Measurements from ENCODE around the gene NUBP2. TPM values are rescaled to one million over a fixed set of nuclear protein-coding genes. Genes with fewer than 3 reads are reported as not detected.

NUBP2 gene
- total RNA-seq, 1 donor from 2014 or later, result 37.9 TPM

DNA sequence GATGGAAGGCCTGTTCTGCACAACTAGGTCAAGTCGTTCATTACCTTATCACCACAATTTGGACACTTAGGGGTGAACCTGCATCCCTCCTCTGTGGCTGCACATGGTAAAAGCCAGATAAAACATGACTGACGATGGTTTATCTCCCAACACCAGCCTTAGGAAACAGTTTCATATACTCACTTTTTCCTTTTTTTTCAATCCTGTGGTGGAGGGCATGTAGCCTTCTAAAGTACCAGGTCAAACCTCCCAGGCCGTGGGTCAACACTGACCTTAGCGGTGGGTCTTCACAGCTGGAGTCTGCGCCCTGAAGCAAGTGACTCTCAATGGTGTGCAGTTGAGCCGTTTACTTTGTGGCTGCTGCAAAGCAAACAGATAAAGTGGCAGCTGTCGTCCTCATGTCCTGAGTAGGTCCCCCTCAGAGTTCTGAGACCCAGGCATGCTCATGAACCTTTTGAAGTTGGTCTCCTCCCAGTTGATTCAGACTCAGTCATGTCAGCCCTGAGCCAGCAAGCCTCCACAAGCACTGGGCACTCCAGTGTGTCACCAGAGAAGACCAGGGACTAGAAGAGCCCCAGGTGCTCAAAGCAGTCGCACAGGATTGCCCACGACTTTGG lies 50.2 kb downstream of the NUBP2 start:
- intact Hi-C loops (cut with DNase I), result no loop called here
- ATAC-seq (no peak), DNase-seq (ENCODE audit: missing footprints) (no peak)

DNA sequence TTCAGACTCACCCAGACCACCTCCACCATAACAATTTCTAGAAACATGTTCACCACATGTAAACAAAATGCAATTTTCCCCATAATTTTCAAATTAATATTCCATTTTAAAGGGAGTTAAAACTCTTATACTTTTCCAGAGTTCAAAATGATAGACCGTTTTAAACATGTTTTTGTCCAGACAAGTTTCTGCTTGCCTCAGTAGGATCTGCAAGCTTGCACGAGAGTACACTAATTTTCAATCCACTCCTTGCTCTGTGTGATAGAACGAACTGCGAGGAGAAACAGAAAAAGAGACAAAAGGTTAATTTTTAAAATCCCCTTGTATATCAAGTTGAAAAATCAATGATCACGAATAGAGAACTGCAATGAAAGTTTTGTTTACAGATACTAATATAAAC lies 51.3 kb downstream of the NUBP2 start:
- intact Hi-C loops (cut with DNase I), result no loop called here

More for the DNA sequence above, 51.3 kb downstream of the NUBP2 start:
- no peak for DNase-seq (ENCODE audit: missing footprints)
- no peak for ATAC-seq

Small RNAs within 50 kb of the gene (microRNA-seq; reads per million reads assigned to microRNA genes)
- not detected for gene MIR3177

Other genes starting within 250 kb of the NUBP2 start
- 30.7 TPM for gene TMEM204, start 249.3 kb upstream of the NUBP2 start, total RNA-seq
- gene IFT140, start 170.9 kb upstream of the NUBP2 start, total RNA-seq, result 7.2 TPM
- gene CRAMP1, start 170.6 kb upstream of the NUBP2 start, total RNA-seq, result 9.8 TPM
- 41.5 TPM for gene JPT2, start 104.7 kb upstream of the NUBP2 start, total RNA-seq
- gene MAPK8IP3, start 76.8 kb upstream of the NUBP2 start, total RNA-seq, result 66.4 TPM
- gene NME3, start 11.4 kb upstream of the NUBP2 start, total RNA-seq, result 33.9 TPM
- gene EME2, start 10.2 kb upstream of the NUBP2 start, total RNA-seq, result 8.2 TPM
- 80.8 TPM for gene MRPS34, start 9.8 kb upstream of the NUBP2 start, total RNA-seq
- 36.1 TPM for gene SPSB3, start 389 bp upstream of the NUBP2 start, total RNA-seq
- gene IGFALS, start 10.7 kb downstream of the NUBP2 start, total RNA-seq, result not detected
- 171 TPM for gene HAGH, start 43.9 kb downstream of the NUBP2 start, total RNA-seq
- 28.3 TPM for gene FAHD1, start 44.2 kb downstream of the NUBP2 start, total RNA-seq
- not detected for gene MEIOB, start 89.2 kb downstream of the NUBP2 start, total RNA-seq
- not detected for gene HS3ST6, start 135.5 kb downstream of the NUBP2 start, total RNA-seq
- 25.3 TPM for gene MSRB1, start 160.2 kb downstream of the NUBP2 start, total RNA-seq
- 271 TPM for gene RPL3L, start 171.7 kb downstream of the NUBP2 start, total RNA-seq
- gene NDUFB10, start 176.6 kb downstream of the NUBP2 start, total RNA-seq, result 737 TPM
- 907 TPM for gene RPS2, start 181.9 kb downstream of the NUBP2 start, total RNA-seq
- not detected for gene RNF151, start 183.9 kb downstream of the NUBP2 start, total RNA-seq
- 24.9 TPM for gene TBL3, start 189.1 kb downstream of the NUBP2 start, total RNA-seq
- gene NOXO1, start 198.5 kb downstream of the NUBP2 start, total RNA-seq, result 0.22 TPM
- gene GFER, start 201.2 kb downstream of the NUBP2 start, total RNA-seq, result 25.8 TPM
- gene SYNGR3, start 207.0 kb downstream of the NUBP2 start, total RNA-seq, result 0.62 TPM
- 18.5 TPM for gene ZNF598, start 226.9 kb downstream of the NUBP2 start, total RNA-seq
- not detected for gene NPW, start 236.8 kb downstream of the NUBP2 start, total RNA-seq
- 292 TPM for gene NHERF2, start 243.9 kb downstream of the NUBP2 start, total RNA-seq

Data from Right ventricle myocardium inferior (tissue), 1 donor.